SK-N-SH treated with all-trans-retinoic acid at 6 μM for 48 hours (cell line): ENCODE data around the gene ERAL1.

Experiments used
- ATAC-seq: fragments of 200-7000 bp; cut with Tn5 transposase; 3 replicates; pipeline ENCODE4 v1.9.1; 2020; ENCODE audit warnings: mild to moderate bottlenecking, moderate library complexity
- ARNTL ChIP-seq: fragments of 450-650 bp; formaldehyde crosslinking; IDR thresholded peaks from 2 replicates; pipeline ENCODE4 v1.5.0; 2020; ENCODE audit warnings: low read depth, mild to moderate bottlenecking, moderate library complexity, borderline replicate concordance
- BACH2 ChIP-seq: fragments of 250-450 bp; sonication (Bioruptor Pico); IDR thresholded peaks from 2 replicates; pipeline ENCODE4 v1.9.0; 2021; ENCODE audit warnings: mild to moderate bottlenecking, borderline replicate concordance
- CREB5 ChIP-seq: fragments of 250-450 bp; sonication (Bioruptor Pico); IDR thresholded peaks from 2 replicates; pipeline ENCODE4 v1.5.1; 2020; ENCODE audit warnings: low read depth, mild to moderate bottlenecking, moderate library complexity
- CSDC2 ChIP-seq: fragments of 250-450 bp; sonication (Bioruptor Pico); IDR thresholded peaks from 2 replicates; pipeline ENCODE4 v1.5.0; 2020; ENCODE audit warnings: mild to moderate bottlenecking, moderate library complexity
- CSRNP3 ChIP-seq: fragments of 250-450 bp; sonication (Bioruptor Pico); IDR thresholded peaks from 2 replicates; pipeline ENCODE4 v1.5.1; 2021; ENCODE audit warnings: mild to moderate bottlenecking, moderate library complexity
- GLIS3 ChIP-seq: fragments of 250-450 bp; sonication (Bioruptor Pico); IDR thresholded peaks from 2 replicates; pipeline ENCODE4 v1.5.0; 2020; ENCODE audit warnings: mild to moderate bottlenecking, moderate library complexity
- ISL1 ChIP-seq: fragments of 250-450 bp; sonication (Bioruptor Pico); IDR thresholded peaks from 2 replicates; pipeline ENCODE4 v2.1.2; 2022; ENCODE audit warnings: mild to moderate bottlenecking, moderate library complexity
- OSR1 ChIP-seq: fragments of 250-450 bp; sonication (Bioruptor Pico); IDR thresholded peaks from 2 replicates; pipeline ENCODE4 v1.8.0; 2022; ENCODE audit warnings: moderate library complexity, mild to moderate bottlenecking, inconsistent platforms
- PATZ1 ChIP-seq: fragments of 250-450 bp; sonication (Bioruptor Pico); IDR thresholded peaks from 2 replicates; pipeline ENCODE4 v1.8.0; 2020; ENCODE audit warnings: mild to moderate bottlenecking, moderate library complexity, borderline replicate concordance
- POU6F1 ChIP-seq: fragments of 250-450 bp; sonication (Bioruptor Pico); IDR thresholded peaks from 2 replicates; pipeline ENCODE4 v1.8.0; 2021; ENCODE audit warnings: low read depth, mild to moderate bottlenecking, moderate library complexity, borderline replicate concordance
- PPARA ChIP-seq: fragments of 250-450 bp; sonication (Bioruptor Pico); IDR thresholded peaks from 2 replicates; pipeline ENCODE4 v1.5.0; 2020; ENCODE audit warnings: mild to moderate bottlenecking, borderline replicate concordance
- RARB ChIP-seq: fragments of 250-450 bp; sonication (Bioruptor Pico); IDR thresholded peaks from 2 replicates; pipeline ENCODE4 v1.8.0; 2021; ENCODE audit warnings: mild to moderate bottlenecking, moderate library complexity
- SNAI2 ChIP-seq: fragments of 250-450 bp; sonication (Bioruptor Pico); IDR thresholded peaks from 2 replicates; pipeline ENCODE4 v1.5.0; 2020; ENCODE audit warnings: mild to moderate bottlenecking, moderate library complexity
- TCF4 ChIP-seq: fragments of 250-450 bp; sonication (Bioruptor Pico); IDR thresholded peaks from 2 replicates; pipeline ENCODE4 v1.8.0; 2021; ENCODE audit warnings: mild to moderate bottlenecking, moderate library complexity, borderline replicate concordance
- TOX ChIP-seq: fragments of 250-450 bp; sonication (Bioruptor Pico); IDR thresholded peaks from 2 replicates; pipeline ENCODE4 v1.8.0; 2021; ENCODE audit warnings: mild to moderate bottlenecking, moderate library complexity, borderline replicate concordance
- ZFP3 ChIP-seq: fragments of 250-450 bp; sonication (Bioruptor Pico); IDR thresholded peaks from 2 replicates; pipeline ENCODE4 v1.5.0; 2020; ENCODE audit warnings: mild to moderate bottlenecking, moderate library complexity
- ZFP30 ChIP-seq: fragments of 450-650 bp; formaldehyde crosslinking; IDR thresholded peaks from 2 replicates; pipeline ENCODE4 v1.5.0; 2022; ENCODE audit warnings: mild to moderate bottlenecking, moderate library complexity
- ZNF565 ChIP-seq: fragments of 450-650 bp; formaldehyde crosslinking; conservative IDR thresholded peaks from 2 replicates; pipeline ENCODE4 v1.5.0; 2020; ENCODE audit warnings: low read depth, mild to moderate bottlenecking, moderate library complexity
- ZNF70 ChIP-seq: fragments of 450-650 bp; formaldehyde crosslinking; IDR thresholded peaks from 2 replicates; pipeline ENCODE4 v1.5.0; 2020; ENCODE audit warnings: mild to moderate bottlenecking, moderate library complexity
- ZNF8 ChIP-seq: fragments of 450-650 bp; formaldehyde crosslinking; IDR thresholded peaks from 2 replicates; pipeline ENCODE4 v1.5.0; 2020; ENCODE audit warnings: mild to moderate bottlenecking, moderate library complexity
- TF ChIP-seq, protein P1 (sequence below): fragments of 250-450 bp; sonication (Bioruptor Pico); IDR thresholded peaks from 2 replicates; pipeline ENCODE4 v1.5.0; 2020; ENCODE audit warnings: mild to moderate bottlenecking, moderate library complexity

ERAL1 gene

DNA sequence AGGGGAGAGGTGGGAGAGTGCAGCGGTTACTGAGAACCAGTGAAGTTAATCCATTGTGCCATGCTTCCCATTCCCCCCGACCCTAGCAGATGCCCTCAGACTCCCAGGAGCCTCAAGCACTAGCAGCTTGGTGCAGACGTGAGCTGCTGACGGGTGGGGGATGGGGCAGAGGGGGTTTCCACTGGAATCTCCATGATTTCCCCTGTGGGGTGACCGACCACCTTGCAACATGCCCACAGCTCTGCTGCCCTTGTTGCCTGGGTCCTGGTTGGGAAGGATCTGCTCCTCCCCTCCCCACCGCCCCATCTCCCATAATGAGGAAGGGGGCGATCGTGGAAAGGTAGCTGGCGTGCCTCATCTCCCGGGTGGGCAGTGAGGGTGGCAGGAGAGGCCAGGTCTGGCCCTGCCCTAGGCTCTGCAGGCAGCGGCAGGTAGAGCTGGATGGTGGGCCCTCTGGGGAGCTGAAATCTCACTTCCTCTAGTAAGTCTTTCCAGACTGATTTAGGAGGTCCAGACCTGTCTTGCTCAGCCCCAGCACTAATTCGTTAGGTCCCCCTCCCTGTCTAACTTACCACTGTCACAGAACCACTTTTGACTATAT, 33.2 kb downstream of the ERAL1 start:
- no peak for TF ChIP-seq OSR1 (CRISPR knock-in tag)
- TF ChIP-seq ARNTL (CRISPR knock-in tag): no peak
- TF ChIP-seq CREB5 (CRISPR knock-in tag): no peak
- no peak for ATAC-seq

GRCh38 chr17:28888832-28889231, 34.0 kb downstream of the ERAL1 start:
- no peak for ATAC-seq
- TF ChIP-seq TCF4: no peak
- no peak for TF ChIP-seq CSDC2 (CRISPR knock-in tag)
- TF ChIP-seq ARNTL (CRISPR knock-in tag): no peak
- TF ChIP-seq ZFP30: no peak
- TF ChIP-seq ZFP3 (CRISPR knock-in tag): no peak
- TF ChIP-seq TOX (CRISPR knock-in tag): no peak
- no peak for TF ChIP-seq GLIS3 (CRISPR knock-in tag)
- no peak for TF ChIP-seq BACH2 (CRISPR knock-in tag)
- no peak for TF ChIP-seq ZNF565 (CRISPR knock-in tag)
- TF ChIP-seq CREB5 (CRISPR knock-in tag): no peak
- TF ChIP-seq ZNF8 (CRISPR knock-in tag): no peak
- no peak for TF ChIP-seq CSRNP3
- TF ChIP-seq, all 23 proteins: peak for 0

- no peak for ATAC-seq
- TF ChIP-seq ISL1: no peak
- no peak for TF ChIP-seq PPARA (CRISPR knock-in tag)
- TF ChIP-seq ZFP3 (CRISPR knock-in tag): no peak
- no peak for TF ChIP-seq TCF4
- TF ChIP-seq BACH2 (CRISPR knock-in tag): no peak
- no peak for TF ChIP-seq SNAI2 (CRISPR knock-in tag)
- TF ChIP-seq ZNF70: no peak
- no peak for TF ChIP-seq ARNTL (CRISPR knock-in tag)
- TF ChIP-seq OSR1 (CRISPR knock-in tag): no peak
- no peak for TF ChIP-seq PATZ1 (CRISPR knock-in tag)
- TF ChIP-seq, protein P1, sequence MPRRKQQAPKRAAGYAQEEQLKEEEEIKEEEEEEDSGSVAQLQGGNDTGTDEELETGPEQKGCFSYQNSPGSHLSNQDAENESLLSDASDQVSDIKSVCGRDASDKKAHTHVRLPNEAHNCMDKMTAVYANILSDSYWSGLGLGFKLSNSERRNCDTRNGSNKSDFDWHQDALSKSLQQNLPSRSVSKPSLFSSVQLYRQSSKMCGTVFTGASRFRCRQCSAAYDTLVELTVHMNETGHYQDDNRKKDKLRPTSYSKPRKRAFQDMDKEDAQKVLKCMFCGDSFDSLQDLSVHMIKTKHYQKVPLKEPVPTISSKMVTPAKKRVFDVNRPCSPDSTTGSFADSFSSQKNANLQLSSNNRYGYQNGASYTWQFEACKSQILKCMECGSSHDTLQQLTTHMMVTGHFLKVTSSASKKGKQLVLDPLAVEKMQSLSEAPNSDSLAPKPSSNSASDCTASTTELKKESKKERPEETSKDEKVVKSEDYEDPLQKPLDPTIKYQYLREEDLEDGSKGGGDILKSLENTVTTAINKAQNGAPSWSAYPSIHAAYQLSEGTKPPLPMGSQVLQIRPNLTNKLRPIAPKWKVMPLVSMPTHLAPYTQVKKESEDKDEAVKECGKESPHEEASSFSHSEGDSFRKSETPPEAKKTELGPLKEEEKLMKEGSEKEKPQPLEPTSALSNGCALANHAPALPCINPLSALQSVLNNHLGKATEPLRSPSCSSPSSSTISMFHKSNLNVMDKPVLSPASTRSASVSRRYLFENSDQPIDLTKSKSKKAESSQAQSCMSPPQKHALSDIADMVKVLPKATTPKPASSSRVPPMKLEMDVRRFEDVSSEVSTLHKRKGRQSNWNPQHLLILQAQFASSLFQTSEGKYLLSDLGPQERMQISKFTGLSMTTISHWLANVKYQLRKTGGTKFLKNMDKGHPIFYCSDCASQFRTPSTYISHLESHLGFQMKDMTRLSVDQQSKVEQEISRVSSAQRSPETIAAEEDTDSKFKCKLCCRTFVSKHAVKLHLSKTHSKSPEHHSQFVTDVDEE (CRISPR knock-in tag): no peak
- no peak for TF ChIP-seq GLIS3 (CRISPR knock-in tag)
- no peak for TF ChIP-seq CSRNP3
- TF ChIP-seq RARB (CRISPR knock-in tag): no peak
- TF ChIP-seq ZNF565 (CRISPR knock-in tag): no peak
- no peak for TF ChIP-seq POU6F1 (CRISPR knock-in tag)
- no peak for TF ChIP-seq CSDC2 (CRISPR knock-in tag)
- no peak for TF ChIP-seq CREB5 (CRISPR knock-in tag)
- TF ChIP-seq ZFP30: no peak
These were observed 35.2 kb downstream of the ERAL1 start for GRCh38 chr17:28889996-28890395.
